Measurements from ENCODE around the gene PITX1. TPM values are rescaled to one million over a fixed set of nuclear protein-coding genes. Genes with fewer than 3 reads are reported as not detected.

PITX1 gene
- total RNA-seq, 4 donors from 2014 or later: 0.15 to 3.9 (median 1.6) TPM

DNA sequence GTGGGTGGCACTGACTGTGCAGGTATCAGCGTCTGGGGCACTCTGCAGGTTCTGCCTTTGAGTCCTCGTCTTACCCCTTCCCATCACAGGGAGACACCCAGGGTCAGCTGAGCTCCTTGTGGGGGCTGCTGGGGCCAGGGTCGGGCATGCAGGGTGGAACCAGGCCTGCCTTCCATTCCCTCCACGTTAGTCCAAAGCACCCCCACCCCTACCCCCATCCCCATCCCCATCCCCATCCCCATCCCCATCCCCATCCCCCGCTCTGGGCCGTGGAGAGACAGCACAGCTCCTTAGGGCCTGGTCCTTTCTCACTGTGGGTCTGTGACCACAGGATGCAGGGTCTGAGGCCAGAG, 1.6 kb upstream of the PITX1 start:
- DNase-seq (ENCODE audit: low spot score in 2 of 2): no peak
- 69 to 81% methylated on average over 4 to 6 of the region's 6 CpGs for WGBS, 2 donors
- H3K4me3 ChIP-seq (ENCODE audit: low read depth, poor library complexity, severe bottlenecking): no peak overlapping the region
- intact Hi-C loops (cut with DNase I; ENCODE audit: low total_unique reads): no loop called here
- TF ChIP-seq POLR2A (IDR thresholded peaks at IDR 0.05): no peak
- TF ChIP-seq, protein P1, sequence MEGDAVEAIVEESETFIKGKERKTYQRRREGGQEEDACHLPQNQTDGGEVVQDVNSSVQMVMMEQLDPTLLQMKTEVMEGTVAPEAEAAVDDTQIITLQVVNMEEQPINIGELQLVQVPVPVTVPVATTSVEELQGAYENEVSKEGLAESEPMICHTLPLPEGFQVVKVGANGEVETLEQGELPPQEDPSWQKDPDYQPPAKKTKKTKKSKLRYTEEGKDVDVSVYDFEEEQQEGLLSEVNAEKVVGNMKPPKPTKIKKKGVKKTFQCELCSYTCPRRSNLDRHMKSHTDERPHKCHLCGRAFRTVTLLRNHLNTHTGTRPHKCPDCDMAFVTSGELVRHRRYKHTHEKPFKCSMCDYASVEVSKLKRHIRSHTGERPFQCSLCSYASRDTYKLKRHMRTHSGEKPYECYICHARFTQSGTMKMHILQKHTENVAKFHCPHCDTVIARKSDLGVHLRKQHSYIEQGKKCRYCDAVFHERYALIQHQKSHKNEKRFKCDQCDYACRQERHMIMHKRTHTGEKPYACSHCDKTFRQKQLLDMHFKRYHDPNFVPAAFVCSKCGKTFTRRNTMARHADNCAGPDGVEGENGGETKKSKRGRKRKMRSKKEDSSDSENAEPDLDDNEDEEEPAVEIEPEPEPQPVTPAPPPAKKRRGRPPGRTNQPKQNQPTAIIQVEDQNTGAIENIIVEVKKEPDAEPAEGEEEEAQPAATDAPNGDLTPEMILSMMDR (IDR thresholded peaks at IDR 0.05): no peak

DNA sequence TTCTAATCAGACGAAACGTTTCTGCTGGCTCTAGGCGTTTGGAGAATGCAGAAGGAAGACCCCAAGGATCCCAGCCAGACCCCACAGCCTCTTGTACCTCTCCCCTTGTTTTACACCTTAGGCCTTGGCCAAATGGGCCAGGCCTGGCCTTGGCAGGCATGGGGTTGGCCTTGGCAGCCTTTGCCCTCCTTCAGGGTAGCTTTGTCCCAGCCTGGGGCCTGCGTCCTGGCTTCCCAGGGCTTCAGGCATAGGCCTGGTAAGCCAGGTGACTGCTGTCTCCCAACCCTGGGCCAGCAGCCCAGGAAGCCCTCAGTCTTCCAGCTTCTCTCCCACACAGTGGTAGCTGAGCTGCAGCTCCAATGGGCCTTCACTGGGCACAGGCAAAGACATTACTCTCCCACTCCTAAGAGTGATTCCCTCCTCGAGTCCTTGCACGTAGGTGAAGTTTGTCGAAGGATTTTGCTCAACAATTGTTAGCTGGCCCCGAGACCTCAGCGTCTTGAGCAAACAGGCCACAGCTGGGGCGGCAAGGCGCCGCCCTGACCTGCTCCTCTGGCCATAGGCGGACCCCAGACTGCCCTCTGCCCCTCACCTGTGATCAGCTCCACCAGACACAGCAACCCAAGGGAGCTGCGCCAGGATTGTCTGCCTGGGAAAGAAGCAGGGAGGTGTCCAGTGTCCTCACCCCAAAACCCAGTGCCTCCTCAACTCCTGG, 1.1 kb upstream of the PITX1 start:
- intact Hi-C loops (cut with DNase I; ENCODE audit: low total_unique reads): no loop called here
- WGBS, 2 donors: 81 to 86% methylated on average over 14 of the region's 14 CpGs
- DNase-seq (ENCODE audit: low spot score in 2 of 2): no peak
- no peak overlapping the region for H3K4me3 ChIP-seq (ENCODE audit: low read depth, poor library complexity, severe bottlenecking)
- TF ChIP-seq, protein P1 (IDR thresholded peaks at IDR 0.05): no peak
- TF ChIP-seq POLR2A (IDR thresholded peaks at IDR 0.05): no peak

DNA sequence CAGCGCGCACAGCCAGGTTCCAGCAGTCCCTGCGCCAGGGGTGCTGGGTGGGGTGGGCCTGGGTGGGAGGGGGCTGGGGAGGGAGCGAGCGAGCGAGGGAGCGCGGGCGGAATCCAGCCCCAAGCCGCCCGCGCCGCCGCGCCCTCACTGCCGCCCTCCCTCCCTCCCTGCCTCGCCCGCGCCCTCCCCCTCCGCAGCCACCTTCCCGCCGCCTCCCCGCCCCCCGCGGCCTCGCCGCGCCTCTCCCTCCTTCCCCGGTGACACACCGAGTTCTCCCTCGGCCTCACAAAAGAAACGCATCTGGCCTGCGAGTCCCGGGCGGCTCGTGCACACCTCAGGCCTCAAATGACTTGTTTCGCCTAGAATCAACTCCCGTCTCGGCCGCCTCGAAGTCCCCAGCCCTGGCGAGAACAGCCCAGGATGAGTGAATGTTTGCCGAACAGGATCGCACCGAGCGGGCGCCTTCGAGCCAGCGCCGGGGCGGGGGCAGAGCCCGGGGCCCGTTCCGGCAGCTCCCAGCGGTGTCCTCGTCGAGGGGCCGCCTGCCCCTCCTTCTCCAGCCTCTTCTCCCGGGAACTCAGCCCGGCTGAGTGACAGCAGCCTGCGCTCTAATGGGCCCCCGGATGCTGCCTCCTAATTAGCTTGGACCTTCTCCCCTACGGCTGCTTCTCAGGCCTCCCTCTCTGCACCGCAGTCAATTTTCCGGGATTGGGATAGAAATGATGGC, 371 bp upstream of the PITX1 start:
- no peak for DNase-seq (ENCODE audit: low spot score in 2 of 2)
- H3K4me3 ChIP-seq (ENCODE audit: low read depth, poor library complexity, severe bottlenecking): no peak overlapping the region
- no peak for TF ChIP-seq POLR2A (IDR thresholded peaks at IDR 0.05)
- TF ChIP-seq, protein P1 (IDR thresholded peaks at IDR 0.05): no peak
- WGBS, 2 donors: 6 to 13% methylated on average over 22 to 42 of the region's 65 CpGs
- intact Hi-C loops (cut with DNase I; ENCODE audit: low total_unique reads): no loop called here

DNA sequence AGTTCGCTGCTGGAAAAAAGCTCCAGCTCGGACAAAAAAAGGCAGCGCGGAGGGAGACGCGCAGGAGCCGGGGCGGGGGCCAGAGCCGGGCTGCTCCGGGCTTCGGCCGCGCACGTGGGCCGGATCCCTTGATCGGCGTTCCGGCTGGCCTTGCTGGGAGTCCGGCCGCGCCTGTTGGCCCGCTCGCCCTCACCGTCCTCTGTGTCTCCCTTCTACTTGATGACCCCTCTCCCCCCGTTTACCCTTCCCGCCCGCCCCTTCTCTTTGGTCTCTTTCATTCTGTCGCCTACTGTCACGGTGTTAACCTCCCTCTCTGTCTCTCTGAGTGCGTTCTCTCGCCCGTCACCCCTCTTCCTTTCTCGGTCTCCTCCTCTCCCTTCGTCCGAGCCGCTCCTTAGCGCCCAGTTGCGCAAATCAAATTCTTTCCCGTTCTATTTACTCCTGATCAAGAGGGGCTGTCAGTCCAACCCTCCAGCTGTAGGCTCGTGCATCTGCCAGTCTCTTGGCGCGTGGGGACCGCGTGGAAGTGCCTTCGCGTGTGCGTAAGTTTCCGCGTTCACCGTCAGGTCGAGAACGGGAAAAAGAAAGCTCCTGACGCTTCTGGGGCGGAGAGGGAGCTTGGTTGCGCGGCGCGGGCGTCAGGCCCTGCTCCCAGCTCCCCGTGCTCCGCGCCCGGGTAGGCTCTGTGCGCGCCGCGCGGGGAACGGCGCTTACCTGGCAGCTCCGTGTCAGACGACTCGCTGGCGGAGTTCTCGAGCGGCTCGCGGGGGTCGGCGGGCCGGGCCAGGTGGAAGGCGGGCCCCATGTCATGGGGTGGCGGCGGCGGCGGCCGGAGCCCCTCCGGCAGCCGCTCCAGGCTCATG, 798 bp downstream of the PITX1 start:
- WGBS, 2 donors: 2% methylated on average over 54 to 73 of the region's 89 CpGs
- peak overlapping the region; percentile 28 for H3K4me3 ChIP-seq (ENCODE audit: low read depth, poor library complexity, severe bottlenecking)
- TF ChIP-seq, protein P1 (IDR thresholded peaks at IDR 0.05): no peak
- TF ChIP-seq POLR2A (IDR thresholded peaks at IDR 0.05): no peak
- intact Hi-C loops (cut with DNase I; ENCODE audit: low total_unique reads): no loop called here
- no peak for DNase-seq (ENCODE audit: low spot score in 2 of 2)

DNA sequence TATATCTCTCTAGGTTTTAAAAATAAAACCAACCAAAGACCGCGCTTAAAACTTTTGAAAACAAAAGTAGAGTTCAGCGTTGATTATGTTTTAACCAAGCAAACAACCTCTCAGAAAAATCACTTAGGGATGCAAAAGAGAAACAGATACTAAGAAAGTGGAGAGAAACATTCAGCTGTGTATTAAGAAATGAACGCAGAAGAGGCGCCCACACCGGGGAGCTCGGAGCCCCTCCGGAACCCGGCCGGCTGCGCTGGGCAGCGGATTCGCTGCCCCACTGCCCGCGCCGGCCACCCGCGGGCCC, 1.4 kb downstream of the PITX1 start:
- intact Hi-C loops (cut with DNase I; ENCODE audit: low total_unique reads): no loop called here
- 13% methylated on average over 18 of the region's 18 CpGs for WGBS, 2 donors
- no peak for DNase-seq (ENCODE audit: low spot score in 2 of 2)
- H3K4me3 ChIP-seq (ENCODE audit: low read depth, poor library complexity, severe bottlenecking): no peak overlapping the region
- TF ChIP-seq POLR2A (IDR thresholded peaks at IDR 0.05): no peak
- TF ChIP-seq, protein P1 (IDR thresholded peaks at IDR 0.05): no peak

All from lower leg skin (tissue), 4 donors.